ENCODE measurements around the gene SLC6A6.

The SLC6A6 gene

DNA sequence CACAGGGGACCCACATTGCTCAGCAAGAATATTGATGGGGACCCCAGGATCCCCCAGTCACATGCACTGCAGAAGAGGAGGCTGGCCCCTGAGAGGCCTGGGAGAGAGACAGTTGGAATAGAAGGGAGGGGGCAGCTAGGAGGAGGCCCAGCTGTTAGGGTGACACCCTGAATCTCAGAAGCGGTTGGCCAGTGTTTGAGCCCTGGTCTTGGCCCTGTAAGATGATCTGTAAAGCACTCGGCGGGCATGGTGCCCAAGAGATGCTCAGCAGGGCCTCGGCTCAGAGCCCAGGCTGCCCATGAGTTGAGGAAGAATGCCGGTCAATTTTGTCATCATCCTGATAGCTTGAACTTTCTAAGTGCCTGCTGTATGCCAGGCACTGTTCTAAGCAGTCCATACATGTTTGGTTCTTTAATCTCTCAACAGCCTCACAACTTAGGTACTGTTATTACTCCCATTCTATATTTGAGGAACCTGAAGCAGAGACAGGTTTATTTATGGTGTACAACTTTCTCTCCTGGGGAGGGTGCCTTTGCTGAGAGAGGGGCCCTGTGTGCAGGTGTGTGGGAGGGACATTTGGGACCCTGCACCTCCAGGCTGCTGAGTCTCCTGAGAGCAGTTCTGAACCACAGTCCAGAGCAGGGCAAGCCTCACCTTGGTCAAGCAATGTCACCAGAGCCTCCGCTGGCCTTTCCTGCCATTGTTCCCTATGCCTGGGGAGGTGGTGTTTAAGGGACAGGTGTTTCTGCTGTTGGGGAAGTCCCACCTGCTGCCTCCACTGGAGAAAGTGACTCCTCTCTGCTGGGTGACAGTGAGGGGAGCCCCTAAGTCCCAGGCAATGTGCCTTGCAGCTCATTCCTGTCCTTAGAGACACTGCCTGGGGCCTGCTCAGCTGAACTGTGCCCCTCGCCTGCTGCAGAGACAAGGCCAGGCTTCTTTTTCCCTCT is 26.0 kb downstream of the SLC6A6 start:
- no peak for TF ChIP-seq GATA2 (IDR thresholded peaks at IDR 0.05; ENCODE audit: low read depth, low read length)
- no peak for TF ChIP-seq GATA3 (IDR thresholded peaks at IDR 0.05; ENCODE audit: low read depth, low read length)

- TF ChIP-seq GATA3 (IDR thresholded peaks at IDR 0.05; ENCODE audit: low read depth, low read length) (no peak), GATA2 (IDR thresholded peaks at IDR 0.05; ENCODE audit: low read depth, low read length) (no peak)
These were observed 26.8 kb downstream of the SLC6A6 start for GRCh38 chr3:14429237-14429636.

DNA sequence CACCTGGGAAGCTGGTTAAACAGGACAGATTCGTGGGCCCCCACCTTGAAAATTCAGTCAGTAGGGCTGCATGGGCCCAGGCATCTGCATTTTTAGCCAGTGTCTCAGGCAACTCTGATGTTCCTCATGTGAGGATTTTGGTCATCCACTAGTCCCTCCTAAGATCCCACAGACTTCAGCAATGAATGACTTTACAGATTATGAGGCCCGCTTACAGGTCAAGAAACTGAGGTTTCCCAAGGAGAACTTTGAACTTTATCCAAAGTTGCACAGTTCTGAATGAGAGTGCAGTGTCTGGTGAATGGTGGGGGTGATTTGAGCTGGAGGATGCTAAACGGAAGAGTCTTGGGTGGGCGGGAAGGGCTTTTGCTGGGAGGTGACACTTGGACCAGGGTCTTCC is 27.2 kb downstream of the SLC6A6 start:
- no peak for TF ChIP-seq GATA2 (IDR thresholded peaks at IDR 0.05; ENCODE audit: low read depth, low read length)
- TF ChIP-seq GATA3 (IDR thresholded peaks at IDR 0.05; ENCODE audit: low read depth, low read length) = no peak

GRCh38 chr3:14430053-14430452 is 27.6 kb downstream of the SLC6A6 start:
- TF ChIP-seq GATA3 (IDR thresholded peaks at IDR 0.05; ENCODE audit: low read depth, low read length) = no peak
- no peak for TF ChIP-seq GATA2 (IDR thresholded peaks at IDR 0.05; ENCODE audit: low read depth, low read length)

DNA sequence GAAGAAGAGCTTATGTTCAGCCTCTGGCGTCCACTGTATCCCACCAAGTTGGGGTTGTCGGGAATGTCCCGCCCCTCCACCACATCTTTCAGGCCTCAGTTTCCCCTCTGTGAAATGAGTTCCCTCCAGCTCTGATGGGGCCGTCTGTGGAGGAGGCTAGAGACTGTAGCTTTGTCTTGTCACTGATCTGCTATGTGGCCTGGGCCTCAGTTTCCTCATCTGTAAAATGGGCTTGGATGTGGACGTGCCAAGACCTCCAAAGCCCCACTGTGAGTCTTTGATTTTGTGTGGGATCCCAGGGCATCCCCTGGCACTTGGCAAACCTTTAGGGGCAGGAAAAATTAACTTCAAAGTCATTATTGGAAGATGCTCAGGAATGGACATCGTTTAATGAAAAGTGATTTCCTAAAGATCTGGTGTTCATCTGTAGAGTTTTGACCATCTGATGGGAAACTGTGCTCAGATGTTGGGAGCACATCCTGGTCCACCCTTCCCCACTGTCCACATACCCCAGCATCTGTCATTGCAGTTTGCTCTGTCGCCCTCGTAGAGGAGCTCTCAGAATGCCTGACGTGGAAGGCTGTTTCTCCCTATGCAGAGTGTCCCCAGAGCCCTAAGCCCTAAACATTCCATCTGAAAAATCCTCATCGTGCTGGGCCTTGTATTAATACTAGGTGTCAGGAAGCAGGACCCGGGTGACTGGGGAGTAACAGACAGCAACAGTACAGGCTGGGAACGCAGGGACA is 28.5 kb downstream of the SLC6A6 start:
- no peak for TF ChIP-seq GATA3 (IDR thresholded peaks at IDR 0.05; ENCODE audit: low read depth, low read length)
- TF ChIP-seq GATA2 (IDR thresholded peaks at IDR 0.05; ENCODE audit: low read depth, low read length) = no peak

GRCh38 chr3:14431452-14431916 is 29.1 kb downstream of the SLC6A6 start:
- TF ChIP-seq GATA2 (IDR thresholded peaks at IDR 0.05; ENCODE audit: low read depth, low read length) (no peak), GATA3 (IDR thresholded peaks at IDR 0.05; ENCODE audit: low read depth, low read length) (no peak)

GRCh38 chr3:14431917-14432834 is 29.8 kb downstream of the SLC6A6 start:
- TF ChIP-seq GATA2 (IDR thresholded peaks at IDR 0.05; ENCODE audit: low read depth, low read length) = no peak
- no peak for TF ChIP-seq GATA3 (IDR thresholded peaks at IDR 0.05; ENCODE audit: low read depth, low read length)

- TF ChIP-seq GATA2 (IDR thresholded peaks at IDR 0.05; ENCODE audit: low read depth, low read length) (no peak), GATA3 (IDR thresholded peaks at IDR 0.05; ENCODE audit: low read depth, low read length) (no peak)
These were observed 30.7 kb downstream of the SLC6A6 start for GRCh38 chr3:14433106-14433505.

DNA sequence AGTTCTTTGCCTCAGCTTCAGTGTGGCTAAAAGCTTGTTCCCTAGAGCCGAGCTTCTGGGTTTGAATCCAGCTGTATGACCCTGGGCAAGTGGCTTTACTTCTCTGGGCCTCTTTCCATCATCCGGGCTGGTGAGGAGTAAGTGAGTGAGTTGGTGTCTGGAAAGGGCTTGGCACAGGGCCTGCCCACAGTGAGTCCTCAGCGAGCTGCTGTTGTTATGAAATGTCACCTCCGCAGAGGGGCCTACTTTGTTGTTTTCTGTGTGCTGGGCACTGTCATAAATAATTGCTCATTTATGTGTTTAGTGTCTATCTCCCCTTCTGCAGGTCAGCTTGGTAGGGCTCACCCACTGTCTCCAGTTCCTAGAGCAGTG is 31.7 kb downstream of the SLC6A6 start:
- no peak for TF ChIP-seq GATA3 (IDR thresholded peaks at IDR 0.05; ENCODE audit: low read depth, low read length)
- no peak for TF ChIP-seq GATA2 (IDR thresholded peaks at IDR 0.05; ENCODE audit: low read depth, low read length)

DNA sequence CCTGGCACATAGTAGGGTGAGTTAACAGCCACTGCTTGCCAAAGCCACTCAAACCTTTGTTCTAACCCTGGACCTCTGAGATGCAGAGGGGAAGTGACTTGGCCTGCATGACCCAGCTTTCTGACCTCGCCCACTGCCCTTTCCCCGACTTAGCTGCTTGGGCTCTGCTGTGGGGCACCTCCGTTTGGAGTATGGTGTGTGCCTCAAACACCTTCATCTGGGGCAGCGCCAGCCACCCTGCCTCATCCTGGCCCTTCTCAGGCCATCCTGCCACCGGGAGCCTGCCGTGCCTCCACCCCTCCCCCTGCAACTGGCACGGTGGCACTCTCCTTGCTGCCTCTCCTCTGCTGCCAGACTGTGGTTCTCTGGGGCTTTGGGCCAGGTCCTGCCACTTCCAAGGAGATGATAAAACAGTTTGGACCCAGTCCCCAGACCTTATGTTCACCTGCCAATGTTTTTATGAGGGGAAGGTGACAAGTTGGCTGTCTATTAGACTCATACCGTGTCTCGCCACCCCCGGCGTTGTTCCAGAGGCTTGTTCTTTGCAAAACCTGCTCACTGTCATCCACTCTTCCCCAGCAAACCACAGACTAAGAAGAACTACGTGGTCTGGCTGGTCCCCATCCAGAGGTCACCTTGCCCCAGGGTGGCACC is 32.2 kb downstream of the SLC6A6 start:
- no peak for TF ChIP-seq GATA2 (IDR thresholded peaks at IDR 0.05; ENCODE audit: low read depth, low read length)
- no peak for TF ChIP-seq GATA3 (IDR thresholded peaks at IDR 0.05; ENCODE audit: low read depth, low read length)

DNA sequence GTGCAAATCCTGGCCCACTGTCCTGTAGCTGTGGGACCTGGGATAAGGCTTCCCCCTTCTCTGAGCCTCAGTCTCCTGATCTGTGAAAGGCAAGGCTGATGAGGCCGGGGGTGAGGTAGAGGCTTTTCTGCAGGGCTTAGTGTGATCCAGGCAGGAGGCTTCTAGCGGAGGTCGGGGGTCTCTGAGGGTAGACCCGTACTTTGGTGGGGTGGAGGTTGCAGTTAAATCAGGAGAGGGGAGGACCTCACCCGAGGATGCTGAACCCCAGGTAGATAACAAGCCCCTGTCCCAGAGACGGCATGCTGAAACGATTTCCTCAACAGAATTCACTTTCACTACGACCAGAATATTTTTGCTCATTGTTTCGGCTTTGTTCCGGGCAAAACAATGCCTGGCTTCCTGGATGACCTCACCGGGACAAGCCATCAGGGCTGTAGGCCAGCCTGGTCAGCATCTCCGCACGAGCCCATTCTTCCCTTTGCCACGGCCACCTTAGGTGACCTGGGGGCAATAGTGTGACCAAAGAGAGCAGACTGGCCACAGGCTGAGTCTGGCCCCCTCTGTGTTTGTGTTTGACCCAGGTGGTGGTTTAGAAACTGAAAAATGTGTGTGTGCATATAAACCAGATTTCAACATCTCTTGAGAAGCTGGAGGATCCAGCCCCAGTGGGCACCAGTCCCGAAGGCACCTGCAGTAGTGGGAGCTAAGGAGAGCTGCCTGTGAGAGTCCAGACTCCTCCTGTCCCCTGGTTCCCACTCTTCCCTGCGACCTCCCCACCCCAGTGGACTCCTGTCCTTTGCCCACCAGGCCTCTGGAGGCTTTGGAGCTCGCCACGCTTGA is 33.0 kb downstream of the SLC6A6 start:
- TF ChIP-seq GATA3 (IDR thresholded peaks at IDR 0.05; ENCODE audit: low read depth, low read length) (no peak), GATA2 (IDR thresholded peaks at IDR 0.05; ENCODE audit: low read depth, low read length) (no peak)

- no peak for TF ChIP-seq GATA2 (IDR thresholded peaks at IDR 0.05; ENCODE audit: low read depth, low read length)
- no peak for TF ChIP-seq GATA3 (IDR thresholded peaks at IDR 0.05; ENCODE audit: low read depth, low read length)
These were observed 34.5 kb downstream of the SLC6A6 start for GRCh38 chr3:14436954-14437281.

Data from SH-SY5Y (cell line).